Skeletal muscle cell (primary cell): ENCODE measurements around the gene DHRS4.
"Not testable (repeated sequence)": the region's sequence is repeated elsewhere in the genome, so short reads cannot be mapped to it uniquely, and the experiment has no call there.

Source experiments
- DNase-seq: peaks from one replicate; pipeline ENCODE4 v3.0.0-alpha.2; 2010; ENCODE audit warnings: low read depth
- H3K4me3 ChIP-seq: 2 replicates; pipeline ENCODE4 v1.5.1; 2011; ENCODE audit warnings: low read depth, mild to moderate bottlenecking, control low read depth, low read length, moderate library complexity

Gene DHRS4

DNA sequence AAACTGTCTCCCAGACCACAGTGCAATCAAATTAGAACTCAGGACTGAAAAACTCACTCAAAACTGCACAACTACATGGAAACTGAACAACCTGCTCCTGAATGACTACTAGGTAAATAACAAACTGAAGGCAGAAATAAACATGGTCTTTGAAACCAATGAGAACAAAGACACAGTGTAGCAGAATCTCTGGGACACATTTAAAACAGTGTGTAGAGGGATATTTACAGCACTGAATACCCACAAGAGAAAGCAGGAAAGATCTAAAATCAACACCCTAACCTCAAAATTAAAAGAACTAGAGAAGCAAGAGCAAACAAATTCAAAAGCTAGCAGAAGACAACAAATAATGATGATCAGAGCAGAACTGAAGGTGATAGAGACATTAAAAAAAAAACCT is 20.5 kb downstream of the DHRS4 start:
- DNase-seq, H3K4me3 ChIP-seq: not testable (repeated sequence)

DNA sequence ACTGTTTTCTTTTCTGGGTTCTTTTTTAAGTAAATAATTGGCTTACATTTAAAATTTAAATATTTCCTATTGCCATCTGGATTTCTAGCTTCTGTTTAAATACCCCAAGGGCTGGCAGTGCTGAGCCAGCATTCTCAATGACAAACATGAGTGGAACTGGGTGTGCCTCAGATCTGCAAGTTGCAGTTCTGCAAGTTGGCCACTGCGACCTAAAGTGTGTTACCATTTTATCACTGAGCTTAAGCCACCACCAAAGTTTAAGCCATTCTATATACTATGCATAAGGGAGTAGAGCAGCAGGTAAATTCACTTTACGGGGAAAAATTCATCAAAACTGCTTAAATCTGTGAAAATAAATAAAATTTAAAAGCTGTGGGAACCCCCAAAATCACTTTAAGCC is 23.6 kb downstream of the DHRS4 start:
- not testable (repeated sequence) for DNase-seq, H3K4me3 ChIP-seq

DNA sequence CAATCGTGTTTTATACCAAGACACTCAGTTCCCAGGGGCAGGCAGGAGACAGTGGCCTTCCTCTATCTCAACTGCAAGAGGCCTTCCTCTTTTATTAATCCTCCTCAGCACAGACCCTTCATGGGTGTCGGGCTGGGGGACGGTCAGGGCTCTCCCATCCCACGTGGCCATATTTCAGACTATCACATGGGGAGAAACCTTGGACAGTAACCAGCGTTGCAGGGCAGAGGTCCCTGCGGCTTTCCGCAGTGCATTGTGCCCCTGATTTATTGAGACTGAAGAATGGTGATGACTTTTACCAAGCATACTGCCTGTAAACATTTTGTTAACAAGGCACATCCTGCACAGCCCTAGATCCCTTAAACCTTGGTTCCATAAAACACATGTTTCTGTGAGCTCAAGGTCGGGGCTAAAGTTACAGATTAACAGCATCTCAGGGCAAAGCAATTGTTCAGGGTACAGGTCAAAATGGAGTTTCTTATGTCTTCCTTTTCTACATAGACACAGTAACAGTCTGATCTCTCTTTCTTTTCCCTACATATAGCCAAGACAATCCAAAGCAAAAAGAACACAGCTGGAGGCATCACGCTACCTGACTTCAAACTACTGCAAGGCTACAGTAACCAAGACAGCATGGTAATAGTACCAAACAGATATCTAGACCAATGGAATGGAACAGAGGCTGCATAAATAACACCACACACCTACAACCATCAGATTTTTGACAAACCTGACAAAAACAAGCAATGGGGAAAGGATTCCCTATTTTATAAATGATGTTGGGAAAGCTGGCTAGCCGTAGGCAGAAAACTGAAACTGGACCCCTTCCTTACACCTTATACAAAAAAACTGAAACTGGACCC is 28.6 kb downstream of the DHRS4 start:
- H3K4me3 ChIP-seq, DNase-seq: not testable (repeated sequence)

DNA sequence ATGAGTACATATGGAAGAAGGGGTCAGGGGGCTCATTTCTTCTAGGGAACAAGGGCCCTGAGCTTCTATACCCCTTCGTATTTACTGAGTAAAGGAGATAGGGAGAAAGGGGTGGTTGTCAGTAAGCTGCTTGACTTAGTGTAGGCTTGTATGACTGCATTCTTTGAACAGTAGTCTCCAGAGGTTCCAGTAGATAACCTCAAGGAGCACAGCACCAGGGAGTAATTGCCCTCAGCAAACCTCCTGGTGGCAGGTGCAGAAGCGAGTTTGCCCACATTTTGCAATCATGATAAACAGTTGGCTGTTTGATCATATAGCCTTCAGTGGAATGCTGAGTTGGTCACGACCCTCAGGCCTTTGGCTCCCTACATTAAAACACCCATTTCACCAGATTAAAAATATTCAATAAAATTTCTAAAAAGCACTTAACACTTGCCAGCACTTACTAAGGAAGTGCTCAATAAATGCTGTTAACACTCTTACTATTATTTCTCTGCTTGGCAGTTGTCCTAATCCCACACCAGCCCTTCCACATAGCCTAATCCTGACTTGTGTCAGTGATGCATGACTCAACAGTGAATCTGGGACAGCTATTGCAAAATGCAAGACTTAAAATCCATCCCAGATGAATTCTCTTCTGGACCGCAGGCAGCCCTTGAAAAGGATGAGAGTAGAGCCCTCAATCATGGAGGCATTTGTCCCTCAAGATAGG is 31.5 kb downstream of the DHRS4 start:
- H3K4me3 ChIP-seq: no peak overlapping the region
- peak; percentile 93 for DNase-seq

DNA sequence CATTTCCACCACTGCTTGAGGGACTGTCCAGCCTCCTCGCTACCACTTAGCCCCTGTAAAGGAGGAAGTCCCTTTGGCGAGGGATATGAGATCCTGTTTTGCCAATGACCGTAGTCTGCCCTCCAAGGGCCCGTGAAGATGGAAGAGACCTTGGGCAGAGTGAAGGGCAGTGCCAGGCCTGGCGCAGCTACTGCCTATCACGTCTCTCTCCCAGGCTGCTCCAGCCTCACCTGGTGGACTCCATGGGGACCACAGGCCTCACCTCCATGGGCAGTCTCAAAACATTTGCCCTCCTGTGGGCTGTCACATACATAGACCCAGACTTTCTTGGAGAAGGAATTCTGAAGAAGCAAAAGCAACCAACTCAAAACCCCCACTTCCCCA is 34.6 kb downstream of the DHRS4 start:
- H3K4me3 ChIP-seq, DNase-seq: not testable (repeated sequence)

DNA sequence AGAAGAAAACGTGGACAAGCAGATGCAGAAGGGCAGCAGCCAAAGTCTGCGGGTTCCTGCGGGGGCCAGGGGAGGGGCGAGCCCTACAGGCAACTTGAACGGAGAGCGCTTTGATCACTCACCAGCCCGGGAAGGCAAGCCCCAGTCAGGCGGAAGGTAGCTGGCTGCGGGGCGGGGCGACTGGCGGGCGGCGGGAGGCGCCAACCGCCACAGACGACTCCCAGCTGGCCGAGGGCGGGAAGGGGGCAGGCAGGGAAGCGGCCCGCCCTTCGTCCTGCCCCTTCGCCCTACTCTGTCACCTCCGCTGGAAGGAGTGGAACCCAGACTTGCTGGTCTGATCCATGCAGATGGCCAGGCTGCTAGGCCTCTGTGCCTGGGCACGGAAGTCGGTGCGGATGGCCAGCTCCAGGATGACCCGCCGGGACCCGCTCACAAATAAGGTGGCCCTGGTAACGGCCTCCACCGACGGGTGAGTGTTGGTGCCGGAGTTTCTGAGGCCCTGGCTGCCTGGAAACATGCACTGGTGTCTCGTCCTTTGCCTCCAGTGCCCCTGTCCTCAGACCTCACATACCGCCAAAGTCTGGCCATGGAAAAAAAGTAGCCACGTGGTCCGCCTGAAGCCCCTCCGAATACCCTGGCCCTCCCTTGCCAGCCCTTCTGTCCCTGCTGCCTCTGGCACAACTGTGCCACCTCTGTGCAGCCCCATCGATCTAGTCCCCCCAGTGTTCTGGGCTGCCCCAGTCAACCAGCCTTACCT is 35.2 kb downstream of the DHRS4 start, which contains the start of gene DHRS4L2:
Gene DHRS4L2 (plus strand): TSS at position 323 of the 757 bp plus-strand sequence. CDS start 19 bp downstream, at position 342.
- not testable (repeated sequence) for DNase-seq
- H3K4me3 ChIP-seq: peak within 1 kb of the TSS; percentile 24

DNA sequence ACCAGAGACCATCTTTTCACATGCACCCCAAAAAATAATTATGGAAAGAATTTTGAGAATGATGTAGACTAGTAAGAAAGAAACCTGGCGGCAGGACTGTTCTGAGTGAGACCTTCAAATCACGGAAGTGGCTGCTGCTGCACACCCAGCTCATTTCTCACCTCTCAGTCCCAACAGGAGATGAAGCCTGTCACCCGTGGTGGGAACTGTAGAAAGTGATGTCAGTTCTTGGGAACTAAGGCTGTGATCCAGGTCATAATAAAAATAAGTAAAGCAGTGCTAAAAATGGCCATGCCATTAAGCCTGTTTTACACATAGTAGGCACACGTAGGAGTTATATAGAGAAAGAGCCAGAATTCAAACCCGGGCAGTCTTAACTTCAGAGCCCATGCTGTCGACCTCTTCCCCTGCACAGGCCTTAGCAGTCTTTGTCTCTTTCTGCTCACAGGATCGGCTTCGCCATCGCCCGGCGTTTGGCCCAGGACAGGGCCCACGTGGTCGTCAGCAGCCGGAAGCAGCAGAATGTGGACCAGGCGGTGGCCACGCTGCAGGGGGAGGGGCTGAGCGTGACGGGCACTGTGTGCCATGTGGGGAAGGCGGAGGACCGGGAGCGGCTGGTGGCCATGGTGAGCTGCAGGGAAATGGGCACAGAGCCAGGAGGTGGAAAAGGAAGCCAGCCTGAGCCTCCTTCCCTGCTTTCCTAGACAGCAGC is 36.3 kb downstream of the DHRS4 start:
- not testable (repeated sequence) for H3K4me3 ChIP-seq, DNase-seq

DNA sequence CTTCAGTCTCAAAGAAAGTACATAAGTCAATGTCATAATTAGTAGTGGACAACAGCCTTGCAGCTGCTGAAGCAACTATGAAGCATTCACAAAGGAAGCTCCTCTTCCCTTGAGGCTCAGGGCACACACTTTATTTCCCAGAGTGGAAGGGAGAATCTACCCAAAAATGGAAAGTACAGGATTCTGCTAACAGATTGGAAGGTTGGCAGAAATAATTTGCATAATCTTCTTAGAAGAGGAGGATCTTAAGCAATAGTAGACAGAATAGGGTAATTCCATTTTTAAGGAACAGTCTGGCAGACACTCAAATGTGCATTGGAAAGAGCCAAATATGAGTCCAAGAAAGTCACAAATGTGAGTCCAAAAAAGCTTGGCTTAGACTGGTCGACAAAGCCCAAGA is 37.4 kb downstream of the DHRS4 start:
- not testable (repeated sequence) for DNase-seq, H3K4me3 ChIP-seq

DNA sequence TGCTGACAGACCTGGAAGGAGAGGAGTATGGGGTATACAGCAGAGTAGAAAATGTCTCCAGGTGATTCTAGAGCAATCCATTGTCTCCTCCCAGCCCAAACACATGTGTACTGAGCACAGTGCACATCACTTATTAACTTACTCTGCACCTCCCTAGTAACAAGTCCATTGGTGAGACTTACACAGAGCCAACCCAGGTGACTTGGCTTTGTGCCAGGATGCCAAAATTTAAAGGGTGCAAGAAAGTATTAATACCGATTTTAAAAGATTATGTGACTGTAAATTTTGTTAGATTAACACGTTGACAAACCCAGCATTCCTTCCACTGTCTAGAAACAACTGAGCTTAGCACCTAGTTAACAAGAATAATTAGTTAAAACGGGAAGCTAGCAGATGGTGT is 39.5 kb downstream of the DHRS4 start:
- not testable (repeated sequence) for DNase-seq, H3K4me3 ChIP-seq

DNA sequence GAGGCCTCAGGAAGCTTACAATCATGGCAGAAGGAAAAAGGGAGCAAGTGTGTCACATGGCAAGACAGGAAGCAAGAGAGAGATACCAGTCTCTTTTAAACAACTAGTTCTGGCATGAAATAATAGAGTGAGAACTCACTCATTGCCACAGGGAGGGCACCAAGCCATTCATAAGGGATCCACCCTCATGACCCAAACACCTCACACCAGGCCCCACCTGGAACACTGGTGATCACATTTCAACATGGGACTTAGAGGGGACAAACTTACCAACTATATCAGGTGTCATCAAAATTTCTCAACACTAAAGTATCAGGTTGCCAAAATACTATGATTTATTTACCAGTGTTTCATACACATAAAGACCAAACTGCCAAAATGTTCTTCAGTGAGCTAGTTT is 42.4 kb downstream of the DHRS4 start:
- not testable (repeated sequence) for DNase-seq

DNA sequence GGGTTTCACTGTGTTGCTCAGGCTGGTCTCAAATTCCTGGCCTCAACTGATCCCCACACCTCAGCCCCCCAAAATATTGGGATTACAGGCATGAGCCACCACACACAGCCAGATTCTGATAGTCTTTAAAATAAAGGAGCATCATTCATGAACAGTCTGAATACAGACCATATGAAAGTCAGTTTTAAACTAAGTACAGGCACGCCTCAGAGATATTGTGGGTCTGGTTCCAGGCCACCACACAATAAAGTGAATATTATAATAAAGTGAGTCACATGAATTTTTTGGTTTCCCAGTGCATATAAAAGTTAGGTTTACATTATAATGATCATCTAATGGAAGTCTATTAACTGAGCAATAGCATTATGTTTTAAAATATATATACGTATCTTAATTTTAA is 43.3 kb downstream of the DHRS4 start:
- not testable (repeated sequence) for DNase-seq

More for the DNA sequence above, 42.4 kb downstream of the DHRS4 start:
- not testable (repeated sequence) for H3K4me3 ChIP-seq

DNA sequence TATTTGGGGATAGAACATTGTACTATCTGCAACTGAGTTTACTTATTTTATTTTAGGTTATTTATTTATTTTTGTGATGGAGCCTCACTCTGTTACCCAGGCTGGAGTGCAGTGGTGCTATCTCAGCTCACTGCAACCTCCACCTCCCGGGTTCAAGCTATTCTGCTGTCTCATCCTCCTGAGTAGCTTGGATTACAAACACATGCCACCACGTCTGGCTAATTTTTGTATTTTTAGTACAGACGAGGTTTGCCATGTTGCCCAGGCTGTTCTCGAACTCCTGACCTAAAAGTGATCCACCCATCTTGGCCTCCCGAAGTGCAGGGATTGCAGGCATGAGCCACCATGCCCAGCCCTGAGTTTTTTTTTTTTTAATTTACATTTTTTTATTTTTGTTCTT is 46.1 kb downstream of the DHRS4 start:
- H3K4me3 ChIP-seq, DNase-seq: not testable (repeated sequence)

More for the DNA sequence above, 43.3 kb downstream of the DHRS4 start:
- H3K4me3 ChIP-seq: not testable (repeated sequence)

DNA sequence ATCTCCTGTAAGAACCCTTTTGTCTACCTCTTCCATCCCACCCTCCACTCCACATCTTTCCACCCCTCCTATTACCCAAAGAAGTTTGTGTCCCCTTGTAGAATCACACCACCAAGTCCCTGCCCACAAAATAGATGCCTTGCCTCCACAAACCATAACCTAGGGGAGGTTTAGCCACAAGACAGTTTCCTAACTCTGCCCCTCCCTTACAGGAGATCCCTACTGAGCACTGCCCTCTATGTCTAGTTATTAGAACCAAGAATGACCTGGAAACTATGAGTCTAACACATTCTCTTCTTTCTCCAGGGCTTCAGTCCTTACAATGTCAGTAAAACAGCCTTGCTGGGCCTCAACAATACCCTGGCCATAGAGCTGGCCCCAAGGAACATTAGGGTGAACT is 47.5 kb downstream of the DHRS4 start:
- not testable (repeated sequence) for H3K4me3 ChIP-seq, DNase-seq

DNA sequence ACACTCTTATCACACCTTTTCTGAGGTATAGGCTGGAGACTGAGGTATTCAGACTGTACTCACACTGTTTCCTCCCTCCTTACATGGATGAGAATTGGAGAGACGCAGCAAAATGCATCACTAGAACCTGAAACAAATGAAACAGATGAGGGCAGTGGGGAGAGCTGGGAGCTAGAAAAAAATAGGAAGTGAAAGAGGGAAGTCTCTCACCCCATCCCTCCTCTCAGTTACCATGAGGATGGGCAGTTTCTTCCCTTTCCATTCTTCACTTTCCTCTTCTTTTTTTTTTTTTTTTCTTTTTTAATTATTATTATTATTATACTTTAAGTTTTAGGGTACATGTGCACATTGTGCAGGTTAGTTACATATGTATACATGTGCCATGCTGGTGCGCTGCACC is 48.1 kb downstream of the DHRS4 start:
- H3K4me3 ChIP-seq, DNase-seq: not testable (repeated sequence)

DNA sequence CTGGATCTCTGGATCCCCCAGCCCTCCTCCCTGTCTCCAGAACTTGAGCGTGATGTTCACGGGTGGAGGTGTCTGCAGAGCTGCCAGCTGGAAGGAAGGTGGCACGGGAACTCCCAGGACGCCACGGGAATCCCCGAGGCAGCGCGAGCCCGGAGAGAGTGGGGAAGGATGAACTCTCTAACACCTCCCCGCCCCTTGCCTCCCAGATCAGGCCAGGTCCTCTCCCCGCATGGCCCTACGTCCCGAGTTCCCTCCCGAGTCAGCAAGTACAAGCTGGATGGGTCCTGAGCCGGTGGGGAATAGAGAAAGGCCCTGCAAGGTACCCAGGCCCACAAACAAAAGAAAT is 52.9 kb downstream of the DHRS4 start:
- H3K4me3 ChIP-seq: peak overlapping the region; percentile 40
- DNase-seq: not testable (repeated sequence)

DNA sequence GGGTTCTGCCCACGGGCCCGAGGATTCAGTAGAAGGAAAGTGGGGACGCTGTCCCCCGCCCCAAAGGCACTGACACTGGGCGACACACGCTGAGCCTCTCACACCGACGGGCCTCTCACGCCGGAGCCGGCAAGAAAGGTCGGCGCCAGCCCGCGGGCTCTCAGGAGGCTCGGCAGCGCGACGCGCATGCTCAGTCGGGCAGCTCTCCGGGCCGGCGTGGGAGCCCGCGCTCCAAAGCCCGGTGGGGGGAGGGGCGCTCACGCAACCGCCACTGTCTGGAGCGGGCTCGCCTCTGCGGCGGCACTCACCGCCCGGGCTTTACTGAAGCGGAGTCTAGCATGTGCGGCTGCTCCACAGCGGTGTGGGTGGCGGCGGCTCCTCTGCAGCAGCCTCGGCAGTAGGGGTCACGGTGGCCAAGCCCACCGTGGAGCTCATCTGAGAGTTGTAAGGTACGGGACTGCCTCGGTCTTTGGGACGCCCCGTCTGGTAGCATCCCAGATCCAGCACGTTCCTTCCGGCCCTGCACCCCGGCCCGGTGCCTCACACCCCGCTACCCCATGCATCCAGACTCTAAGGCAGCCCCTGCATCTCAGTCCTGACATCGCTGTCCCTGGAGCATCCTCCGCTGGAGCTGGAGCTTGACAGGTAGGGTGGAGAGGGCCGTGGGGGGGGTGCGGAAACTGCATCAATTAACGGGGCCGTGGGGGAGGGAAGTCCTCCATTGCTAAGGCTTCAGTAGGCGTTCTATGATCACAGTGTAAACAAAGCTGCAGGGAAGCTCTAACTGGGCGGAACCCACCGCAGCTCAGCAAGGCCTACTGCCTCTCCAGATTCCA is 53.5 kb downstream of the DHRS4 start:
- peak overlapping the region; percentile 40 for H3K4me3 ChIP-seq
- not testable (repeated sequence) for DNase-seq

DNA sequence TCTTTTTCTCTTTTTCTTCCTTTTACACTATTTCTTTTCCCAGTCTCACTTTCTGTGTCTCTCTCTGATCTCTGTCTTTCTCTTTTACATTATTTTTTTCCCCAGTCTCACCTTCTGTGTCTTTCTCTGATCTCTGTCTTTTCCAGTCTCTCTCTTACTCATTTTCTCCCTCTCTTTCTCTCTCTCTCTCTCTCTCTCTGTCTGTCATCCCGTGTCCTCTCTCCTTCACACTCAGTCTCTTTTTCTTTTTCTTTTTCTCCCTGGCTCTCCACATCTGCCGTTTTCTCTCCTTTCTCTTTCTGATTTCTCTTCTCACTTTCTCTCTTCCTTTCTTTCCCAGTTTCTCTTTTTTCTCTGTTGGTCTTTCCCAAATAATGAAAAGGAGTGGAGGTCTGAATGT is 57.5 kb downstream of the DHRS4 start:
- no peak overlapping the region for H3K4me3 ChIP-seq
- DNase-seq: no peak

DNA sequence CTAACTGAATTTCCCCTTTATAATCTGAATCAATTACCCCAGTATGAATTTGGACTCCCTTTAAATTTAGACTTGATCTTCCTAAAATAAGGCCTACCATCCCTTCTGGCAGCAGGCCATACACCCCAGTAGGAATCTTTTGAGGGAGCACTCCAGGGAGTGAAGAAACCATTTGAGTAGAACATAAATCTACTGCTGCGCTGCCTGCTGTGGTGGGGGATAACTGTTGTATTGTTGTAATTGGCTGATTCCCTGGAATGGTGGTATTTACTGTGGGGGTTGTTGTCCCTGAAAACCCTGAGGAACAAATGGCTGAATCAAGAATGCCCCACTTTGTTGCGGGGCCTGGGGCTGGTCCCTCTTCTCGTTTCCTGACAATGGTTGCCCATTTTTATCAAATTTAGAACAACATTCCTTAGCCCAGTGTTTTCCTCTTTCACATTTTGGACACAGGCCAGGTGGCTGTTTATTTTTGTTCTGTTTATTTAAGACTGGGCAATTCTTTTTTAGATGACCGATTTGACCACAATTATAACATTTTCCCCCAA is 59.2 kb downstream of the DHRS4 start:
- not testable (repeated sequence) for H3K4me3 ChIP-seq, DNase-seq
